HFF-Myc (cell line): ENCODE results near the gene RPL38.

ENCODE experiments used
- DNase-seq: peaks from one replicate; pipeline ENCODE4 v3.0.0-alpha.2; 2011; ENCODE audit warnings: low read depth; ENCODE audit errors: extremely low read depth
- H3K4me3 ChIP-seq: replicated peaks from 2 replicates; pipeline ENCODE4 v1.5.1; 2011; ENCODE audit warnings: low read depth, mild to moderate bottlenecking, control low read depth, low read length
- CTCF ChIP-seq: IDR thresholded peaks from 2 replicates; pipeline ENCODE4 v1.5.1; 2012; ENCODE audit warnings: mild to moderate bottlenecking, low read depth, low read length, control low read depth; ENCODE audit errors: missing control alignments

The RPL38 gene

GRCh38 chr17:74203439-74204240, at the start of gene RPL38:
Gene RPL38, plus strand, starts transcription at chr17:74203678. Its CDS starts 278 bp downstream, at chr17:74203956.
- TF ChIP-seq CTCF = peak; percentile 88
- peak; percentile 92 for DNase-seq
- H3K4me3 ChIP-seq = peak within 1 kb of the TSS; percentile 99

GRCh38 chr17:74153821-74154430, 49.6 kb upstream of the RPL38 start:
- H3K4me3 ChIP-seq = no peak overlapping the region
- DNase-seq = no peak
- no peak for TF ChIP-seq CTCF

GRCh38 chr17:74156878-74157277, 46.6 kb upstream of the RPL38 start:
- no peak for TF ChIP-seq CTCF
- DNase-seq = no peak
- no peak overlapping the region for H3K4me3 ChIP-seq

- DNase-seq = no peak
- TF ChIP-seq CTCF = no peak
- H3K4me3 ChIP-seq = no peak overlapping the region
Measured at GRCh38 chr17:74157366-74157765, 46.1 kb upstream of the RPL38 start.

GRCh38 chr17:74158761-74159160, 44.7 kb upstream of the RPL38 start:
- no peak overlapping the region for H3K4me3 ChIP-seq
- DNase-seq = no peak
- no peak for TF ChIP-seq CTCF

GRCh38 chr17:74159226-74159840, 44.1 kb upstream of the RPL38 start:
- no peak overlapping the region for H3K4me3 ChIP-seq
- no peak for DNase-seq
- TF ChIP-seq CTCF = no peak
